HG03064 (cell line): ENCODE results near the gene HSPG2.
"Not testable (repeated sequence)": the region's sequence is repeated elsewhere in the genome, so short reads cannot be mapped to it uniquely, and the experiment has no call there.

Experiments used
- ATAC-seq: cut with Tn5 transposase; IDR thresholded peaks from one replicate; pipeline ENCODE4 v1.9.1; 2021; ENCODE audit warnings: low read depth; ENCODE audit not compliant: unreplicated experiment

The HSPG2 gene

DNA sequence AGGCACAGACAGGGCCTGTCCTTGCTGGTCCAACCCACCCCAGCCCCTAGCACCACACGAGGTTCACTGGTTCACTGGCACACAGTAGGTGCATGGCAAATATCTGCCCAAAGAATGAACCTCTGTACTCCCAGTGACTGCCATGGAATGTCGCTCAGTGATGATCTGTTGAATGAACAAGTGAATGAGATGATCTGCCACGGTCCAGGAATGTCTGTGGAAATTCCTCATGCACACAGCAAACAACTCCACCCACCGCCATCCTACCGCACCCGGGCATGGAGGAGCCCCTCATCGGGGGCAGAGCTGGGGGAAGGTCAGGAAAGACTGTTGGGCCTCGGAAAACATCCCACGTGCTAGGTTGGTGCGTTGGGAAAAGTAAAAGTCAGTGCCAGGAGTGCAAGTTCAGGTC is 1.7 kb downstream of the HSPG2 start:
- no peak for ATAC-seq

GRCh38 chr1:21933397-21934248 is 3.5 kb downstream of the HSPG2 start:
- ATAC-seq = no peak

GRCh38 chr1:21932127-21932526 is 5.0 kb downstream of the HSPG2 start:
- ATAC-seq = no peak

DNA sequence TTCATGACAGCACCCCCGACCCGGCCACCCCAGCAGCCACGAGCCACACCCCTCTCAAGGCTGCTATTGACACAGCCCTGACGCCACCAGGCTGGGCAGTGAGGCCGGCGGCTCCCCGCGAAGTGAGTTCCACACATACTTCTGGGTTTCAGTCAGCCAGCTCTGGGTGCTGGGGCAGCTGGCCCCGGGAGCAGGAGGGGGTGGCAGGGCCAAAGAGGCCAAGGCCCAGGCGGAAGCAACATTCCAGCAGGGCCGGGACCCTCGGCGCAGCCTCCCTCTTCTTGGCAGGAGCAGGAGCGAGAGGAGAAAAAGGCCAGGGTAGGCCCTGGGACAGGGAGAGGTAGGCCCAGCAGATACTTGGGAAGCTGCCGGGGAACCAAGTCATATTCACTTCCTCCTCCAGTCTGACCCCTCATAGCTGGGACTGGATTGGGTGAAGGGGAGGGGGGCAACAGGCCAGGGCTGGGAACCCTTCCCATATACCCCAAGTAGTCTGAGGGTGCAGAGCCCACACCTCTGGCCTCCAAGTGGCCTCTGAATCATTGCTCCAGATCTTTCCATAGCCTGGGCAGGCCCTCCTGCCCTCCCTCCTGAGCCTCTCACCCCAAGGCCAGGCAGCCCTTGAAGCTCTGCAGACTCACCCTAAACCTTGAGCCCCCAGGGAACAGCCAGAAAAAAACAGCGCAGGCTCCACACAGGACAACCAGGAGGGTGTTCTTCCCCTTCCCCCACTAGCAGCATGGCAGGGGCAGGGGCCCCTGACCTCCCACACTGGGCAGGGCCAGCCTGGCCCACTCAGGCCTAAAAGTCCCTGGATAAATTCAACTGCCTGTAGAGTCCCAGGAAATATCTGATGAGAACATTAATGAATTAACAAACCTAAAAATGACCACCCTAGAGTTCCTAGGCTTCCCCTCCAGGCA is 5.7 kb downstream of the HSPG2 start:
- no peak for ATAC-seq

DNA sequence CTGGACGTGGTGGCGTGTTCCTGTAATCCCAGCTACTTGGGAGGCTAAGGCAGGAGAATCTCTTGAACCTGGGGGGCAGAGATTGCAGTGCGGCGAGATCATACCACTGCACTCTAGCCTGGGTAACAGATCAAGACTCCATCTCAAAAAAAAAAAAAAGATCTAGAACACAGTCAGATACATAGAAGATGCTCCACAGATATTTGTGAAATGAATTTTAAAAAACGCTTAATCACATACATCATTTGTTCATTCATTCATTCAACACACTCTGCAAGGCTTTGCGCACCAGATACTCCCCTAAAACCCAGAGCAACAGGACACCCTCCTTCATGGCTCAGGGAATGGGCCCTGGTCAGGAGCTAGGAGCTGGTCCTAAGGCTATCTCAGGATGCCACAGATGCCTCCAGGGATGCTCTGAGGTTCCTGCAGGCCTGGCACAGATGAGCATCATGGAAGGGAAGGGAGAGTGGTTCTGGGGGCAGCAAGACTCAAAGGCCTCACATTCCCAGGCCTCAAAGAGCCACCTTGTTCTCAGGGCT is 6.4 kb downstream of the HSPG2 start:
- ATAC-seq = no peak

GRCh38 chr1:21930080-21930571 is 7.0 kb downstream of the HSPG2 start:
- no peak for ATAC-seq

- ATAC-seq = no peak
Measured at GRCh38 chr1:21927533-21928237, 9.4 kb downstream of the HSPG2 start.

DNA sequence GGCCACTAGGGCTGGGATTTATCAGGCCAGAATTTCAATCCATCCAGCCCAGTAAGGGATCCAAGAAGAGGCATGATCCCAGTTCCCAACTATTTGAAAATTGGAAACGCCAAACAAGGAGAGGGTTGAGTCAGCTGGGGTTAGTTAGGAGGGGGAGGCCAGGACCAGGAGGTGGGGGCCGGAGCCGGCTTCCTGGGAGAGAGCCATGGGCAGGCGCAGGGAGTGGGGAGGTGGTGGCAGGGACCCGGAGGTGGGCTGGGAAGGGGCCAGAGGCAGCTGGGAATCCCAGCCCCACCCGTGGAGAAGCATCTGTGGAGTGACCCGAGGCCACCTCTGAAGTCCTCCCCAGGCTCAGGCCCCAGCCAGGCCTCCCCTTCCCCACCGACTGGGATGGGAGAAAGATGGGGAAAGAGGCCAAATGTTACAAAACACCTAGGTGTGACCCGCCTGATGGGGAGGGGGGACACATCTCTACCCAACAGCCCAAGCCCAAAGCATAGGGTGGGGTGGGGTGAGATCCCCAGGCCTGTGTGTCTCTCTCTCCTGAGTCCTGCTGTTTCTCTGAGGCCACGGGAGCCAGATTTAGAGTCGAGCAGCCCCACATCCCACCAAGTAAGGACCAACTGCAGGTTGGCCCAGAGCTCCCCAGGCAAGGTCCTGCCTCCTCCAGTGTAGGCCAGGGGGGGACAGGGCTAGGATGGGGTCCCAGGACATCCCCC is 10.1 kb downstream of the HSPG2 start:
- no peak for ATAC-seq

DNA sequence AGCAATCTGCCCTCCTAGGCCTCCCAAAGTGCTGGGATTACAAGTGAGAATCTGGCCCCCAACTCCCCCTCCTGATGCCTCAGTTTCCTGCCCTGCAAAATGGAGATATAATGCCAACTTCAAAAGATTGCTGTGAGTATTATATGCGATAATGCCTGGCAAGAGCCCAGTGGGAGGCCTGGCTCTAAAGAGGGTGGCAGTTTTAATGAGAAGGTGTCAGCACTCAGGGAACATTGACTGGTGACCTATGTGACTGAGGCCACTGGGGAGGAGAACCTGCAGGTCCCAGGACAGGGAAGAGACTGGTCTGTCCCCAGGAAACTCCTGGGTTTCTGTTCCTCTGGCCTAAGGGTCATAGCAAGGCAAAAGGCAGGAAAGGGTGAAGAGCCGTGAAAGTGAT is 11.0 kb downstream of the HSPG2 start:
- no peak for ATAC-seq

GRCh38 chr1:21925334-21925940 is 11.7 kb downstream of the HSPG2 start:
- no peak for ATAC-seq

DNA sequence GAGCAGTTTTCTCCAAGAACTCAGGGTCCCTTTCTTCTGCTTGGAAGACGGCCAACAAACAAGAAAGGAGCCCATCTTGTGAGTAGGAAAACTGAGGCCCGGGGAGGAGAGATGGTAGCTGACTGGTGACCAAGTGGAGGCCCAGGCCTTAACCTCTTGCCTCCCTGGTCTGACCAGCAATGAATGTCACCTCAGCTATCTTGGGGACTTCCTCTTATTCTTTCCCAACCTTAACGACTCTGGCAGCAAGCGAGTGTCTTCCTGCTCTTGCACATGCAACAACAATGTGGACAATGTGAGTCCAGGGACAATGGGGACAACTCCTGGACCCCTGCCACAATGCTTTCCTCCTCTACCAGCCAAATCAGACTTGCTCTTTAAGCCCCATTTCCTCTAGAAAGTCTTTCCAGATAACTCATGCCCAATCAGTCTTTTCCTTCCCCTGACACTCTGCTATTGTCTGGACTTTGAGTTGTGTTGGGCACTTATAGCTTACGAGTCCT is 12.6 kb downstream of the HSPG2 start:
- no peak for ATAC-seq

- ATAC-seq = no peak
Measured at GRCh38 chr1:21922090-21923013, 14.8 kb downstream of the HSPG2 start.

DNA sequence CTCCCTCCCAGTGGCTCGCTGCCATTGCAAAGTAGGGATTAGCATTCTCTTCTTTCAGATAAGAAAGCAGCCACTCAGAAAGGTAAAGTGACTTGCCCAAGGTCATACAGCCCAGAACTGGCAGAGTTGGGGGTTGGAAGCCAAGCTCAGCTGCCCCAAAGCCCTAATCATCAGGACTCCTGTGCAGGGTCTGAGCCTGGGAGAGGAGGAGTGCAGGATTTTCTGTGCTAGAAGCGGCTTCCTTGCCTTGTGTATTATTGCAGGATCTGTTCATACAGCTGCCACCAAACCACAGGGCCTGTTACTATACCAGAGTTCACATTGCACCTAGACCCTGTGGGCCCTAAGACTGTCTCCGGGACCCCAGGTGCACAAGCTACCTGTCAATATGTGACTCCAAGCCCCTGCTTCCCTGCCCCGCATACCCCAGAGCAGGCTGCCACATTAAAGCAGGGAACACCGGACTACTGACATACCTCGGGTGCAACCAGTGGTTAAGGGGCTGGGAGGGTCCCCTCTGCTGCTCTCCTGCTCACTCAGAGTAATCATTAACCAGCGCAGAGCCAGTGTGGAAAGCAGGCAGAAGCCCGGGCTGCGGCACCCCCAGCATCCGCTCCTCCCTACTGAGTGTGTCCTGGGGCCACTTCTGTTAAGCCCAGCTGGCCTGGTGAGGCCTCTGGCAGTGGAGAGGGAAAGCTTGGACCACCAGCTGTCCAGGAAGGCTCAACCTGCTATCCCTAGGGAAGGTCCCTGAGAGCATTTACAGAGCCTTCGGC is 15.8 kb downstream of the HSPG2 start:
- ATAC-seq = no peak

GRCh38 chr1:21919520-21919919 is 17.6 kb downstream of the HSPG2 start:
- ATAC-seq = no peak

DNA sequence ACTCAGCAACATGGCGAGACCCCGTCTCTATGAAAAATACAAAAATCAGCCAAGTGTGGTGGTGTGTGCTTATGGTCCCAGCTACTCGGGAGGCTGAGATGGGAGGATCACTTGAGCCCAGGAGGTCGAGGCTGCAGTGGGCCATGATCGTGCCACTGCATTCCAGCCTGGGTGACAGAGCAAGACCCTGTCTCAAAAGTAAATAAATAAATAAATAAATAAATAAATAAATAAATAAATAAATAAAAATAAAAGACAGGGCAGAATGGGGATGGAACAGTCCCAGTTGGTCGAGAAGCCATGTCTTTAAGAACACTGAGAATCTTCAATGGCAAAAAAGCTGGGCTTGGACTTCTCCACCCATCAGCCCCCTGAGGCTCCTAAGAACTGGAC is 19.9 kb downstream of the HSPG2 start:
- not testable (repeated sequence) for ATAC-seq

DNA sequence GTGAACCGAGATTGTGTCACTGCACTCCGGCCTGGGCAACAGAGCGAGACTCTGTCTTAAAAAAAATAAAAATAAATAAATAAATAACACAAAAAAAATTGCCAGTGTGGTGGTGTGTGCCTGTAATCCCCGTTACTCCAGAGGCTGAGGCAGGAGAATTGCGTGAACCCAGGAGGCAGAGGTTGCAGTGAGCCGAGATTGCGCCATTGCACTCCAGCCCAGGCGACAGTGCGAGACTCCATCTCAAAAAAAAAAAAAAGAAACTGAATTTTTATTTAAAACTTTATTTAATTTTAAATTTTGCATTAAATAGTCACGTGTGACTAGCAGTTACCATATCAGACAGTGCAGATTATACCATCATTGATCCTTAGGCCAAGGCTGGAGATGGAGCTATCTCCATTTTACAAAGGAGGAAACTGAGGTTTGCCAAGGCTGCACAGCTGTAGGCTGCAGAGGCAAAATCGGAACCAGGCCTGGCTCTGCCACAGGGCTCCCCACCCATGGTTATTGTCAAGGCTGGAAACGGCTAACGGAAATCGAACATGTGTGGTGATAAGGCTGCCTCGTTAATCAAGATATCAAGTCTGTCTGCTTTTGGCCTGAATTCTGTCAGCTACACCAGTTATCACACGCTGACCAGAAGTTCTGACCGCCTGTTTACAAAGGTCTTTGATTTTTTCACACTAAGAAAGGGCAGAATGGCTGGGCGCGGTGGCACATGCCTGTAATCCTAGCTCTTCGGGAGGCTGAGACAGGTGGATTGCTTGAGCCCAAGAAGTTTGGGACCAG is 20.5 kb downstream of the HSPG2 start:
- no peak for ATAC-seq
